DOHH2 (cell line): Measurements from ENCODE around the gene TNRC6B.

Source experiments
- H3F3A ChIP-seq: fragments of 200-600 bp; sonication (generic), shearing (Covaris generic); 2 replicates; pipeline ENCODE4 v1.6.0; 2016; ENCODE audit warnings: antibody characterized with exemption, mild to moderate bottlenecking; ENCODE audit not compliant: control insufficient read depth, insufficient read depth
- H3K27ac ChIP-seq: fragments of 200-600 bp; sonication (generic); 2 replicates; pipeline ENCODE4 v1.5.1; 2014; ENCODE audit warnings: low read depth, mild to moderate bottlenecking, low read length, moderate library complexity
- H3K27me3 ChIP-seq: fragments of 200-600 bp; sonication (generic); 2 replicates; pipeline ENCODE4 v1.6.1; 2014; ENCODE audit warnings: mild to moderate bottlenecking, low read length, mixed read lengths; ENCODE audit not compliant: control insufficient read depth
- H3K36me3 ChIP-seq: fragments of 200-600 bp; sonication (generic); 2 replicates; pipeline ENCODE4 v1.6.1; 2014; ENCODE audit warnings: mild to moderate bottlenecking, low read length, moderate library complexity, mixed read lengths; ENCODE audit not compliant: control insufficient read depth
- H3K4me1 ChIP-seq: fragments of 200-600 bp; sonication (generic); 2 replicates; pipeline ENCODE4 v1.6.1; 2014; ENCODE audit warnings: mild to moderate bottlenecking, low read length, mixed read lengths; ENCODE audit not compliant: control insufficient read depth
- H3K4me2 ChIP-seq: fragments of 200-600 bp; sonication (generic); 2 replicates; pipeline ENCODE4 v1.6.0; 2014; ENCODE audit warnings: mild to moderate bottlenecking, low read length, moderate library complexity
- H3K4me3 ChIP-seq: fragments of 200-600 bp; sonication (generic); 2 replicates; pipeline ENCODE4 v1.5.1; 2014; ENCODE audit warnings: mild to moderate bottlenecking, low read length, mixed read lengths
- H3K79me2 ChIP-seq: fragments of 200-600 bp; sonication (generic); 2 replicates; pipeline ENCODE4 v1.6.1; 2014; ENCODE audit warnings: mild to moderate bottlenecking, low read length, mixed read lengths; ENCODE audit not compliant: control insufficient read depth
- H3K9me2 ChIP-seq: fragments of 200-600 bp; sonication (generic); replicated peaks from 2 replicates; pipeline ENCODE4 v1.6.1; 2014; ENCODE audit warnings: mild to moderate bottlenecking, low read length, mixed read lengths; ENCODE audit not compliant: control insufficient read depth
- H3K9me3 ChIP-seq: fragments of 200-600 bp; sonication (generic); 2 replicates; pipeline ENCODE4 v1.6.1; 2014; ENCODE audit warnings: antibody characterized with exemption, low read length, mixed read lengths; ENCODE audit not compliant: control insufficient read depth, insufficient read depth
- H4K20me1 ChIP-seq: fragments of 200-600 bp; sonication (generic); 2 replicates; pipeline ENCODE4 v1.6.0; 2014; ENCODE audit warnings: low read depth, mild to moderate bottlenecking, antibody characterized with exemption, low read length, moderate library complexity; ENCODE audit not compliant: control insufficient read depth, insufficient read depth
- CTCF ChIP-seq: fragments of 200-600 bp; sonication (generic); IDR thresholded peaks from one replicate; pipeline ENCODE4 v1.5.1; 2014; ENCODE audit warnings: antibody characterized with exemption, mild to moderate bottlenecking, low read depth, low read length; ENCODE audit not compliant: poor library complexity, severe bottlenecking
- EZH2phosphoT487 ChIP-seq: fragments of 200-600 bp; sonication (generic); IDR thresholded peaks from 2 replicates; pipeline ENCODE4 v1.6.1; 2017; ENCODE audit warnings: borderline replicate concordance, mild to moderate bottlenecking, antibody characterized with exemption, low read length, moderate library complexity, mixed read lengths

Gene TNRC6B

GRCh38 chr22:40368016-40368415 is 190.3 kb downstream of the TNRC6B start:
- no peaks in the 10 kb centered on the region for H3K27me3 ChIP-seq
- H3K9me2 ChIP-seq: no peaks in the 10 kb centered on the region
- H3K9me3 ChIP-seq: no peaks in the 10 kb centered on the region
- peaks cover 26% of the 10 kb centered on the region for H3K79me2 ChIP-seq
- no peak overlapping the region for H3K4me2 ChIP-seq
- peaks cover 72% of the 10 kb centered on the region for H3K36me3 ChIP-seq
- no peak overlapping the region for H3K4me3 ChIP-seq
- no peaks in the 10 kb centered on the region for H4K20me1 ChIP-seq
- peaks cover 34% of the 10 kb centered on the region for H3F3A ChIP-seq
- peaks cover 34% of the 10 kb centered on the region for H3K4me1 ChIP-seq
- no peak for TF ChIP-seq EZH2phosphoT487
- no peak for TF ChIP-seq CTCF
- no peak overlapping the region for H3K27ac ChIP-seq

GRCh38 chr22:40368836-40369235 is 191.1 kb downstream of the TNRC6B start:
- H3K27ac ChIP-seq: 0 out of 2 replicates have a peak overlapping the region, but pooled peaks have one; percentile 3
- no peaks in the 10 kb centered on the region for H3K9me3 ChIP-seq
- H3K4me2 ChIP-seq: no peak overlapping the region
- no peak for TF ChIP-seq CTCF
- no peak for TF ChIP-seq EZH2phosphoT487
- no peaks in the 10 kb centered on the region for H4K20me1 ChIP-seq
- peaks cover 32% of the 10 kb centered on the region for H3K79me2 ChIP-seq
- peaks cover 36% of the 10 kb centered on the region for H3K4me1 ChIP-seq
- no peaks in the 10 kb centered on the region for H3K27me3 ChIP-seq
- H3K9me2 ChIP-seq: no peaks in the 10 kb centered on the region
- H3K4me3 ChIP-seq: no peak overlapping the region
- H3F3A ChIP-seq: peaks cover 34% of the 10 kb centered on the region
- H3K36me3 ChIP-seq: peaks cover 66% of the 10 kb centered on the region

GRCh38 chr22:40374567-40374966 is 196.8 kb downstream of the TNRC6B start:
- Histone ChIP-seq H3F3A (peaks cover 17% of the 10 kb centered on the region), H4K20me1 (peaks cover 3% of the 10 kb centered on the region; the same call in 1 of the 2 replicates), H3K79me2 (peaks cover 87% of the 10 kb centered on the region), H3K4me1 (peaks cover 75% of the 10 kb centered on the region), H3K9me3 (no peaks in the 10 kb centered on the region), H3K27me3 (no peaks in the 10 kb centered on the region), H3K4me3 (peak overlapping the region; percentile 14; the same call in 1 of the 2 replicates), H3K36me3 (peaks cover 43% of the 10 kb centered on the region), H3K9me2 (no peaks in the 10 kb centered on the region), H3K4me2 (peak overlapping the region; percentile 58), H3K27ac (peak overlapping the region; percentile 67)
- TF ChIP-seq EZH2phosphoT487: no peak
- TF ChIP-seq CTCF: no peak

- H3K36me3 ChIP-seq: peaks cover 40% of the 10 kb centered on the region
- no peaks in the 10 kb centered on the region for H3K9me2 ChIP-seq
- peak overlapping the region; percentile 58 for H3K4me2 ChIP-seq
- peak overlapping the region; percentile 67 for H3K27ac ChIP-seq
- no peaks in the 10 kb centered on the region for H3K9me3 ChIP-seq
- no peaks in the 10 kb centered on the region for H3K27me3 ChIP-seq
- peaks cover 14% of the 10 kb centered on the region for H3F3A ChIP-seq
- TF ChIP-seq CTCF (no peak), EZH2phosphoT487 (no peak)
- H3K4me1 ChIP-seq: peaks cover 71% of the 10 kb centered on the region
- H3K4me3 ChIP-seq: peak overlapping the region; percentile 34
- peaks cover 3% of the 10 kb centered on the region; the same call in 1 of the 2 replicates for H4K20me1 ChIP-seq
- H3K79me2 ChIP-seq: peaks cover 94% of the 10 kb centered on the region
Measured at GRCh38 chr22:40376149-40376548, 198.4 kb downstream of the TNRC6B start.
